ENCODE data around the gene PHKG1.

DNA sequence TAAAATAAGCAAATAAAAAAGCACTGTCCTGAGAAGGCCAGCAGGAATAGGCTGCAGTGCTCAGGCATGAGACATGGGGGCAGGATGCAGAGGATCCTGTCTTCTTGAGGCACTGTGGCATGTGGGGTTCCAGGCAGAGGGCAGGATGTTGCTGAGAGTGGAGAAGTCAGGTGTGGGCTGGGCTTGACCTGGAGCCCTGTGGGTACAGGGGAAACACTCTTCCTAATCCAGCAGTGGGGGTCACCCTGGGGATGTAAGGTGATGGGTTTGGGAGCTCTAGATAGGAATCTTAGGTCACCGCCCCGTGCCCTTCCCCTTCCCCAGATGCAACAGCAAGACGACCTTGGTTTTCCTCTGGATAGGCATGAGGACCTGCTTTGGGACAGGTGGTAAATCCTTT is 15.1 kb downstream of the PHKG1 start:
- TF ChIP-seq POLR2A (IDR thresholded peaks at IDR 0.05; ENCODE audit: low read depth, low read length) (no peak), TAF1 (IDR thresholded peaks at IDR 0.05; ENCODE audit: low read depth, low read length) (no peak), POLR2AphosphoS5 (IDR thresholded peaks at IDR 0.05; ENCODE audit: low read depth, low read length) (no peak)
